BLaER1 (cell line): ENCODE measurements around the gene PRR14.
"Not testable (repeated sequence)": the region's sequence is repeated elsewhere in the genome, so short reads cannot be mapped to it uniquely, and the experiment has no call there.

Experiments used
- H3K27ac ChIP-seq: shearing (Covaris generic); formaldehyde crosslinking; 2 replicates; pipeline ENCODE4 v1.8.1; 2022
- H3K27me3 ChIP-seq: shearing (Covaris generic); formaldehyde crosslinking; 2 replicates; pipeline ENCODE4 v1.8.1; 2022
- H3K36me3 ChIP-seq: shearing (Covaris generic); formaldehyde crosslinking; 2 replicates; pipeline ENCODE4 v1.8.1; 2022
- H3K4me1 ChIP-seq: shearing (Covaris generic); formaldehyde crosslinking; 2 replicates; pipeline ENCODE4 v1.8.1; 2022
- H3K4me2 ChIP-seq: shearing (Covaris generic); formaldehyde crosslinking; 2 replicates; pipeline ENCODE4 v1.8.1; 2022
- H3K4me3 ChIP-seq: shearing (Covaris generic); formaldehyde crosslinking; 2 replicates; pipeline ENCODE4 v1.8.1; 2022
- H3K9ac ChIP-seq: shearing (Covaris generic); formaldehyde crosslinking; 2 replicates; pipeline ENCODE4 v1.8.1; 2022
- H3K9me3 ChIP-seq: shearing (Covaris generic); formaldehyde crosslinking; 2 replicates; pipeline ENCODE4 v1.8.1; 2022
- H4K20me1 ChIP-seq: shearing (Covaris generic); formaldehyde crosslinking; 2 replicates; pipeline ENCODE4 v1.8.1; 2022
- Cebpa-rat ChIP-seq: shearing (Covaris generic); IDR thresholded peaks from 2 replicates; pipeline ENCODE4 v1.8.1; 2022

PRR14 gene

DNA sequence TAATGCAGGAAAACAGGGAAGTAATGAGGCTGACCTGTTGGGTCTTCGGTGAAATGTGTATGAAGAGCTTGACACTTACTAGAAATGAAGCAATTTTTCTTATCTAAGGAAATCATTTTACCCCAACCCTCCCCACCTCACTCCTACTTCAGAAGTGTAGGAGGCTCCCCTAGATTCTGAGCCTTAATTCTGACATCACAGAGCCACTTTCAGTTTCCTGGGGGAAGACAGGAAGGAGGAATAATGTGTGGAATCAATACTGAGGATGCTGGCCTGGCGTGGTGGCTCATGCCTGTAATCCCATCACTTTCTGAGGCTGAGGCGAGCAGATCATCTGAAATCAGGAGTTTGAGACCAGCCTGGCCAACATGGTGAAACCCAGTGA lies 27.8 kb downstream of the PRR14 start:
- peaks cover 28% of the 10 kb centered on the region for H3K4me1 ChIP-seq
- H3K4me2 ChIP-seq: no peak overlapping the region
- H3K27me3 ChIP-seq: no peaks in the 10 kb centered on the region
- no peak overlapping the region for H3K4me3 ChIP-seq
- H3K9me3 ChIP-seq: no peaks in the 10 kb centered on the region; the same call in 1 of the 2 replicates
- H4K20me1 ChIP-seq: no peaks in the 10 kb centered on the region
- no peak for TF ChIP-seq Cebpa-rat
- no peak overlapping the region for H3K9ac ChIP-seq
- H3K27ac ChIP-seq: no peak overlapping the region
- no peaks in the 10 kb centered on the region for H3K36me3 ChIP-seq

GRCh38 chr16:30680326-30680725 lies 29.6 kb downstream of the PRR14 start:
- Histone ChIP-seq H3K36me3 (no peaks in the 10 kb centered on the region), H4K20me1 (no peaks in the 10 kb centered on the region), H3K9me3 (no peaks in the 10 kb centered on the region; the same call in 1 of the 2 replicates), H3K27me3 (no peaks in the 10 kb centered on the region), H3K4me3 (no peak overlapping the region), H3K27ac (no peak overlapping the region), H3K9ac (no peak overlapping the region), H3K4me2 (no peak overlapping the region), H3K4me1 (peaks cover 28% of the 10 kb centered on the region)
- TF ChIP-seq Cebpa-rat: no peak

GRCh38 chr16:30688701-30689100 lies 37.9 kb downstream of the PRR14 start:
- no peaks in the 10 kb centered on the region for H3K36me3 ChIP-seq
- H4K20me1 ChIP-seq: no peaks in the 10 kb centered on the region
- H3K4me1 ChIP-seq: peaks cover 21% of the 10 kb centered on the region
- H3K4me3 ChIP-seq: no peak overlapping the region
- H3K9ac ChIP-seq: peak overlapping the region; percentile 21; the same call in 1 of the 2 replicates
- no peak for TF ChIP-seq Cebpa-rat
- H3K27me3 ChIP-seq: no peaks in the 10 kb centered on the region
- peak overlapping the region; percentile 48 for H3K4me2 ChIP-seq
- H3K27ac ChIP-seq: peak overlapping the region; percentile 38; the same call in 1 of the 2 replicates
- no peaks in the 10 kb centered on the region for H3K9me3 ChIP-seq

DNA sequence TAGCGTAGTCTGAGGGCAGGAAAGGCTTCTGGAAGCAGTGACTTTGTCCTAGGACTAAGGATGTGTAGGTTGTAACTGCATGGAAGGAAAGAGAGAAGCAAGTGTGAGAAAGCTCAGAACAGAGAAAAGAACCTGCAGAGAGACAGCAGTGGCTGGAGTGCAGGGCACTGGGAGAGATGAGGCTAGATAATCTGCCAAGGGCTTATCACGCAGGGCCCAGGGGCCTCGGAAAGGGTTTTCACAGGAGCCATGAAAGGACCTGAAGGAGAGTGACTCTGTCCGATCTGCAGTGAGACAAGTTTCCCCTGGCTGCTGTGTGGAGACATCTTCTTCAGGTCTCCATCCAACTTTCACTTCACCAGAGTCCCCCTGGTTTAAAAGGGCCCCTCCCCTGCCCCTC lies 41.1 kb downstream of the PRR14 start:
- TF ChIP-seq Cebpa-rat: no peak
- Histone ChIP-seq H3K4me3 (no peak overlapping the region), H4K20me1 (no peaks in the 10 kb centered on the region), H3K27ac (no peak overlapping the region), H3K9ac (no peak overlapping the region), H3K4me2 (no peak overlapping the region), H3K4me1 (peaks cover 48% of the 10 kb centered on the region), H3K36me3 (no peaks in the 10 kb centered on the region), H3K9me3 (no peaks in the 10 kb centered on the region), H3K27me3 (no peaks in the 10 kb centered on the region)

GRCh38 chr16:30692396-30693064 lies 41.8 kb downstream of the PRR14 start:
- H4K20me1 ChIP-seq: no peaks in the 10 kb centered on the region
- H3K27me3 ChIP-seq: no peaks in the 10 kb centered on the region
- H3K4me3 ChIP-seq: no peak overlapping the region
- peaks cover 54% of the 10 kb centered on the region for H3K4me1 ChIP-seq
- H3K9ac ChIP-seq: no peak overlapping the region
- no peaks in the 10 kb centered on the region for H3K36me3 ChIP-seq
- no peak for TF ChIP-seq Cebpa-rat
- H3K9me3 ChIP-seq: no peaks in the 10 kb centered on the region
- H3K4me2 ChIP-seq: no peak overlapping the region
- no peak overlapping the region for H3K27ac ChIP-seq

DNA sequence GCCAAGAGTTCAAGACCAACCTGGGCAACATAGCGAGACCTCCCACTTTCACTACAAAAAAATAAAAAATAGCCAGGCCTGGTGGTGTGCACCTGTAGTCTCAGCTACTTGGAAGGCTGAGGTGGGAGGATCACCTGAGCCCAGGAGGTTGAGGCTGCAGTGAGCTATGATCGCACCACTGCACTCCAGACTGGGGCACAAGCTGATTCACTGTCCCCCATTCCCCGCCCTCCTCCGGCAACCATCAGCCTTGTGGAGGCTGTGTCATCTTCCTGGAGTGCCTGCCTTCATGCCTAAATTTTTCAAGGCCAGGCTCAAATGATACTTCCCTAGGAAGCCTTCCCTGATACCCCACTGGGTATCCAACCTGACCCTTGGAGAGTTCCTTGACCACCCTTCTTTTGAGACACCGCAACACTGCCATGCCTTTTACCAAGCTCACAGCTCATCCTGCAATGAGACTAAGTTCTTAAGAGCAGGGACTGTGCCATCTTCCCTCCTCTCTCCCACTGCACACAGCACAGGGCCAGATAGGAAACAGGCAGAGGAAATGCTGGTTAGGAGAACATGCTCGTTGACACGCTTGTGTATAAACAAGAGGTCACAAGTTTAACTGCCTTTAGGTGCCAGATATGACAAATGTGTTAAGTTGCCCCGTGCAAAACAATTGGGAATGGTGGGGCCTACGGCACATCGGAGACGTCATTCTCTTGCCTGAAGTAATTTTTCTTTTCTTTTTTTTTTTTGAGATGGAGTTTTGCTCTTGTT lies 44.4 kb downstream of the PRR14 start:
- Histone ChIP-seq H3K9ac (peak overlapping the region; percentile 32; the same call in 1 of the 2 replicates), H3K27ac (peak overlapping the region; percentile 71), H3K9me3 (no peaks in the 10 kb centered on the region), H3K4me2 (peak overlapping the region; percentile 62), H3K36me3 (peaks cover 5% of the 10 kb centered on the region), H3K4me1 (peaks cover 57% of the 10 kb centered on the region), H3K4me3 (no peak overlapping the region), H3K27me3 (no peaks in the 10 kb centered on the region), H4K20me1 (peaks cover 12% of the 10 kb centered on the region)
- TF ChIP-seq Cebpa-rat: no peak

DNA sequence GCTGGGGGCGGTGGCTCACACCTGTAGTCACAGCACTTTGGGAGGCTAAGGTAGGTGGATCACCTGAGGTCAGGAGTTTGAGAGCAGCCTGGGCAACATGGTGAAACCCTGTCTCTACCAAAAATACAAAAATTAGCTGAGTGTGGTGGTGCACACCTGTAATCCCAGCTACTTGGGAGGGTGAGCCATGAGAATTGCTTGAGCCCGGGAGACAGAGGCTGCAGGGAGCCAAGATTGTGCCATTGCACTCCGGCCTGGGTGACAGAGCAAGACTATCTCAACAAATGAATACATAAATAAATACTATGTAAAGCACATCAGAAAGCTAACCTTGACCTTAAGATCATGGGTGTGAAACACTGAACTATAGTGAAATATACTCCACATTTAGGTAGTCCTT lies 45.9 kb downstream of the PRR14 start:
- H3K27me3 ChIP-seq, H3K4me3 ChIP-seq, H3K4me2 ChIP-seq, H3K27ac ChIP-seq, H3K9ac ChIP-seq, H3K9me3 ChIP-seq: not testable (repeated sequence)
- Histone ChIP-seq H3K4me1 (peaks cover 66% of the 10 kb centered on the region), H3K36me3 (peaks cover 20% of the 10 kb centered on the region), H4K20me1 (peaks cover 27% of the 10 kb centered on the region)

DNA sequence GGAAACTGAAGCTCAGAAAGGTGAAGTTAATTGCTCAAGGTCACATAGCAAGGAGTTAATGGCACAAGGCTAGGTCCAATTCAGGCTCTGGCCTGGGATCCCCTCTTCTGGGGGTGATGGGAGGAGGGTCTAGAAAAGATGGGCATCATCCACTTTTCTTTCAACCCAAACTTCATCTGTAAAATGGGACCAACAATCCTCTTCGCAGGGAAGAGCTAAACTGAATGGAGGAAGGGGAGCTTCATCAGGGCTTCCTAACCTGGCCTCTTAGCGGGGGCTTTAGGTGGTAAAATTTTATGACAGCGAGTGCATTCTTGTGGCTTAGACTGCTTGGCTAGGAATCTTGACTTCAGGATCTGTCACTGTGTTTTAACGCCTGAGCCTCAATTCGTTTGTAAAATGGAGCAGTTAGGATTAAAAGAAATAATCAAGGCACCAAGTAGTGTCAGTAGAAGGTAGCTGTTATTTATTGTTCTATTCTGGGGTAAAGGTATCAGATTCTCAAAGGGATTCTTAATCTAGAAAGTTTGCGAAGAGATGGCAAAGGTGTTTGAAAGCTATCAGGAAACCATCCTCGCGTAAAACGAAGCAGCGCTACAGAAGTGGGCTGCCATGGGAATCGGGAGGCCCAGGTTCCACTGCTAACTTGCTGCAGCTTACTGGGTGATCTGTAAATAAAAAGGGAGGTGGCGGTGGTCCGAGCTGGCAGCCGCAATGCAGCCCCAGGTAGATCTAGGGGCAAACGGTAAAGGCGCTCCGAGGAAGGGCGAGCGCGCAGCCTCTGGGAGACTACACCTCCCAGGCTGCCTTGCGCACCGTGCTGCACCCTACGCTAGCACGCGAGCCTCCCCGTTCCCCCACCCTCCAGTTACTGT lies 46.7 kb downstream of the PRR14 start:
- Histone ChIP-seq H3K4me3 (peak overlapping the region; percentile 98), H4K20me1 (peaks cover 33% of the 10 kb centered on the region), H3K9ac (peak overlapping the region; percentile 100), H3K36me3 (peaks cover 27% of the 10 kb centered on the region), H3K4me1 (peaks cover 66% of the 10 kb centered on the region), H3K27ac (peak overlapping the region; percentile 100), H3K4me2 (peak overlapping the region; percentile 92), H3K27me3 (no peaks in the 10 kb centered on the region), H3K9me3 (no peaks in the 10 kb centered on the region)
- no peak for TF ChIP-seq Cebpa-rat

GRCh38 chr16:30698139-30698815 lies 47.5 kb downstream of the PRR14 start:
- Histone ChIP-seq H4K20me1 (peaks cover 33% of the 10 kb centered on the region), H3K9ac (peak overlapping the region; percentile 100), H3K9me3 (no peaks in the 10 kb centered on the region), H3K36me3 (peaks cover 35% of the 10 kb centered on the region), H3K4me1 (peaks cover 59% of the 10 kb centered on the region), H3K4me2 (peak overlapping the region; percentile 92), H3K4me3 (peak overlapping the region; percentile 98), H3K27me3 (no peaks in the 10 kb centered on the region), H3K27ac (peak overlapping the region; percentile 100)
- TF ChIP-seq Cebpa-rat: no peak
